ENCODE data around the gene CCKAR.
"Not testable (repeated sequence)": the region's sequence is repeated elsewhere in the genome, so short reads cannot be mapped to it uniquely, and the experiment has no call there.

Gene CCKAR

GRCh38 chr4:26490111-26490959 lies at the start of gene CCKAR:
CCKAR (minus strand) TSS chr4:26490484; CDS start chr4:26490267, 217 bp downstream.
- no peak for DNase-seq (ENCODE audit: low read depth in 2 of 2)

- DNase-seq (ENCODE audit: low read depth in 2 of 2): no peak
Observed at GRCh38 chr4:26533685-26534084, 43.4 kb upstream of the CCKAR start.

GRCh38 chr4:26531491-26532116 lies 41.3 kb upstream of the CCKAR start:
- DNase-seq (ENCODE audit: low read depth in 2 of 2): no peak

- DNase-seq (ENCODE audit: low read depth in 2 of 2): no peak
Observed at GRCh38 chr4:26530099-26530498, 39.8 kb upstream of the CCKAR start.

- no peak for DNase-seq (ENCODE audit: low read depth in 2 of 2)
Observed at GRCh38 chr4:26529479-26529878, 39.2 kb upstream of the CCKAR start.

GRCh38 chr4:26525771-26526150 lies 35.5 kb upstream of the CCKAR start:
- DNase-seq (ENCODE audit: low read depth in 2 of 2): no peak

- DNase-seq (ENCODE audit: low read depth in 2 of 2): no peak
Observed at GRCh38 chr4:26525136-26525770, 35.0 kb upstream of the CCKAR start.

GRCh38 chr4:26524011-26524410 lies 33.7 kb upstream of the CCKAR start:
- DNase-seq (ENCODE audit: low read depth in 2 of 2): no peak

GRCh38 chr4:26522478-26522877 lies 32.2 kb upstream of the CCKAR start:
- no peak for DNase-seq (ENCODE audit: low read depth in 2 of 2)

- DNase-seq (ENCODE audit: low read depth in 2 of 2): no peak
Observed at GRCh38 chr4:26520728-26521450, 30.6 kb upstream of the CCKAR start.

GRCh38 chr4:26515936-26516335 lies 25.7 kb upstream of the CCKAR start:
- DNase-seq (ENCODE audit: low read depth in 2 of 2): no peak

- no peak for DNase-seq (ENCODE audit: low read depth in 2 of 2)
Observed at GRCh38 chr4:26510334-26510964, 20.2 kb upstream of the CCKAR start.

- DNase-seq (ENCODE audit: low read depth in 2 of 2): no peak
Observed at GRCh38 chr4:26509681-26510333, 19.5 kb upstream of the CCKAR start.

GRCh38 chr4:26507286-26507685 lies 17.0 kb upstream of the CCKAR start:
- DNase-seq (ENCODE audit: low read depth in 2 of 2): no peak

GRCh38 chr4:26503844-26504243 lies 13.6 kb upstream of the CCKAR start:
- DNase-seq (ENCODE audit: low read depth in 2 of 2): no peak

GRCh38 chr4:26503427-26503826 lies 13.1 kb upstream of the CCKAR start:
- no peak for DNase-seq (ENCODE audit: low read depth in 2 of 2)

GRCh38 chr4:26500565-26500999 lies 10.3 kb upstream of the CCKAR start:
- not testable (repeated sequence) for DNase-seq (ENCODE audit: low read depth in 2 of 2)

GRCh38 chr4:26496207-26496783 lies 6.0 kb upstream of the CCKAR start:
- no peak for DNase-seq (ENCODE audit: low read depth in 2 of 2)

GRCh38 chr4:26493461-26493860 lies 3.2 kb upstream of the CCKAR start:
- no peak for DNase-seq (ENCODE audit: low read depth in 2 of 2)

GRCh38 chr4:26491449-26492170 lies 1.3 kb upstream of the CCKAR start:
- DNase-seq (ENCODE audit: low read depth in 2 of 2): no peak

Measured in activated CD4-positive, alpha-beta T cell treated with anti-CD3 and anti-CD28 coated beads for 24 hours (primary cell).